Heart left ventricle (tissue), 16 donors: ENCODE data around the gene RABEP2. TPM values are rescaled to one million over a fixed set of nuclear protein-coding genes. Genes with fewer than 3 reads are reported as not detected.
"Not testable (repeated sequence)": the region's sequence is repeated elsewhere in the genome, so short reads cannot be mapped to it uniquely, and the experiment has no call there.

Experiments
- ATAC-seq, 4 donors: fragments of 200-7000 bp; cut with Tn5 transposase; one replicate each; pipeline ENCODE4 v1.9.1; 2020 to 2022; ENCODE audit warnings: moderate library complexity in 4 of 4, mild to moderate bottlenecking in 3 of 4, moderate number of reproducible peaks in 1 of 4
- DNase-seq, 5 donors: peaks; one replicate each; pipeline ENCODE4 v3.0.0-alpha.2; 2020
- H3K27ac ChIP-seq, 12 donors: fragments of 200-600 bp; sonication (generic) in 4 of 12; one replicate each; pipeline versions ENCODE4 v1.5.0 to v1.8.0; 2016 to 2022; ENCODE audit warnings: mild to moderate bottlenecking in 2 of 12
- H3K27me3 ChIP-seq, 9 donors: fragments of 200-600 bp; sonication (generic) in 2 of 9; one replicate each; pipeline versions ENCODE4 v1.5.1 to v1.8.0; 2016 to 2022; ENCODE audit warnings: mild to moderate bottlenecking in 3 of 9
- H3K36me3 ChIP-seq, 9 donors: fragments of 200-600 bp; sonication (generic) in 2 of 9; one replicate each; pipeline versions ENCODE4 v1.5.0 to v1.8.0; 2018 to 2022; ENCODE audit warnings: mild to moderate bottlenecking in 2 of 9
- H3K4me1 ChIP-seq, 12 donors: fragments of 200-600 bp; sonication (generic) in 4 of 12; one replicate each; pipeline versions ENCODE4 v1.5.0 to v1.8.0; 2016 to 2022; ENCODE audit warnings: mild to moderate bottlenecking in 3 of 12
- H3K4me3 ChIP-seq, 12 donors: fragments of 200-600 bp; sonication (generic) in 4 of 12; one replicate each; pipeline versions ENCODE4 v1.5.0 to v1.8.0; 2017 to 2022; ENCODE audit warnings: mild to moderate bottlenecking in 9 of 12, moderate library complexity in 4 of 12
- H3K9me3 ChIP-seq, 12 donors: fragments of 200-600 bp; sonication (generic) in 4 of 12; one replicate each; pipeline versions ENCODE4 v1.5.0 to v1.8.0; 2016 to 2022; ENCODE audit warnings: mild to moderate bottlenecking in 1 of 12
- POLR2A ChIP-seq, 2 donors: fragments of 450-650 bp; IDR thresholded peaks; one replicate each; pipeline ENCODE4 v1.6.1; 2017; ENCODE audit warnings: antibody characterized with exemption in 2 of 2, mild to moderate bottlenecking in 2 of 2, moderate library complexity in 2 of 2
- WGBS, 4 donors: extraction: QIAGEN DNeasy Blood & Tissue Kit in 2 of 4; methylation state at CpG; one replicate each; pipeline versions ENCODE4 v1.1.5 to v1.1.7; 2013 to 2018; 5-methylcytosine and 5-hydroxymethylcytosine counted together
- intact Hi-C, 10 donors: fragments of 100-400 bp; cut with DNase I; formaldehyde crosslinking; loops; one replicate each; pipeline versions ENCODE4 v1.11.1 to v1.14.2; 2022
- polyA plus RNA-seq, 2 donors: library from polyadenylated mRNA; stranded (reverse); fragments of 200-250 nt; gene quantifications; one replicate each; pipeline ENCODE4 v1.2.3, GENCODE V29; 2013
- total RNA-seq, 9 donors: library from RNA; depleted of rRNA in 2 of 9; stranded (reverse); fragments of >200 nt in 2 of 9; fragmentation: NEBNext Ultra II Directional in 3 of 9; extraction: Animal tissue kit (Norgen Biotek cat#: 25700) in 3 of 9; gene quantifications; one replicate each; pipeline versions ENCODE4 v1.1.0 to v1.2.4, GENCODE V29; 2016 to 2023
- TF ChIP-seq, protein P1 (sequence below), 12 donors: fragments of 200-600 bp; sonication (generic) in 4 of 12; IDR thresholded peaks; one replicate each; pipeline versions ENCODE4 v1.5.0 to v1.8.0; 2018 to 2022; ENCODE audit warnings: antibody characterized with exemption in 12 of 12, mild to moderate bottlenecking in 5 of 12
- donor health status: ischemic (EF 13 %, LVEDD 7.1; RV severe dilation, severe dysfunction).
- donor health status: healthy with polysubstance abuse.
- donor health status: DM: no; HTN: yes; CAD: no.
- donor health status: DM: no; HTN: no; CAD: no.
- donor health status: ischemic (EF 25% LVEDD 6.9; RV normal size, moderate dysfunction).
- donor health status: ischemic (EF 25% LVEDD 5.7; RV mildly dilated, moderate dysfunction).
- donor health status: healthy.
- donor health status: DM: yes; HTN: yes; CAD: no.
- donor health status: ischemic (EF 35%, LVEDD 5.7; RV mildly dilated, moderate dysfunction).
- donor health status: nonischemic (EF 11% LVEDD 7.7; RV severe dilation, severe dysfunction).
- donor health status: DM: yes; HTN: yes; CAD: no.
- donor health status: PGD.
- donor health status: ischemic (EF 29% LVEDD 5.4; RV normal size, mild dysfunction).
- donor health status: nonischemic (EF 23%, LVEDD 6.1; RV moderate dilation, normal function).

RABEP2 gene
- total and polyA plus RNA-seq, 11 donors, result 10.2 to 31.1 (median 14.9) TPM

DNA sequence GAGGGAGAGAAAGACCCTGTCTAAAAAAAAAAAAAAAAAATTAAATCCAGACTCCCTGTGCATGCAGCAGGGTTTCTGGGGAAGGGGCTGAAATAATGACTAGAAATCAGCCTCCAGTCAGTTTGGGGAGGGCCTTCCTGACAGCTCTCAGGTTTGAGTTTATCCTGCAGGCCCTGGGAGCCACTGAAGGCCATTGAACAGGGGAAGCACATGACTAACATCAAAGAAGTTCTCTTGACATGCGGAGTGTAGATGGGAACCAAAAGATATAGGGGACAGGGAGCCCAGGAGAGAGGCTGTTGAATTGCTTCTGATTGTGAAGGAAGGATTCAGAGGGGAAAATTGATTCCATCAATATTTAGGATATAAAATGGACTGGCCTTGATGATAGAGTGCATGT, 2.8 kb upstream of the RABEP2 start:
- Histone ChIP-seq H3K4me1 (peaks cover 0 to 18% (median 8%) of the 10 kb centered on the region in 12 donors), H3K36me3 (peaks cover 0 to 5% (median 0%) of the 10 kb centered on the region in 9 donors), H3K9me3 (no peaks in the 10 kb centered on the region), H3K27me3 (no peaks in the 10 kb centered on the region), H3K27ac (no peak overlapping the region), H3K4me3 (no peak overlapping the region)
- ATAC-seq (no peak), DNase-seq (no peak)
- no peak for TF ChIP-seq POLR2A (IDR thresholded peaks at IDR 0.05)
- TF ChIP-seq, protein P1, sequence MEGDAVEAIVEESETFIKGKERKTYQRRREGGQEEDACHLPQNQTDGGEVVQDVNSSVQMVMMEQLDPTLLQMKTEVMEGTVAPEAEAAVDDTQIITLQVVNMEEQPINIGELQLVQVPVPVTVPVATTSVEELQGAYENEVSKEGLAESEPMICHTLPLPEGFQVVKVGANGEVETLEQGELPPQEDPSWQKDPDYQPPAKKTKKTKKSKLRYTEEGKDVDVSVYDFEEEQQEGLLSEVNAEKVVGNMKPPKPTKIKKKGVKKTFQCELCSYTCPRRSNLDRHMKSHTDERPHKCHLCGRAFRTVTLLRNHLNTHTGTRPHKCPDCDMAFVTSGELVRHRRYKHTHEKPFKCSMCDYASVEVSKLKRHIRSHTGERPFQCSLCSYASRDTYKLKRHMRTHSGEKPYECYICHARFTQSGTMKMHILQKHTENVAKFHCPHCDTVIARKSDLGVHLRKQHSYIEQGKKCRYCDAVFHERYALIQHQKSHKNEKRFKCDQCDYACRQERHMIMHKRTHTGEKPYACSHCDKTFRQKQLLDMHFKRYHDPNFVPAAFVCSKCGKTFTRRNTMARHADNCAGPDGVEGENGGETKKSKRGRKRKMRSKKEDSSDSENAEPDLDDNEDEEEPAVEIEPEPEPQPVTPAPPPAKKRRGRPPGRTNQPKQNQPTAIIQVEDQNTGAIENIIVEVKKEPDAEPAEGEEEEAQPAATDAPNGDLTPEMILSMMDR (IDR thresholded peaks at IDR 0.05), result no peak
- intact Hi-C loops, result loop anchor here in 3 of 10 donors (5.0 to 10.0 kb wide), 3 partner anchors 63 to 106 kb away; partner anchors contain the start of genes SH2B1 (in 3 of the 3) and ATXN2L (in 1 of the 3)
- 74 to 87% (median 81%) methylated on average over 1 of the region's 1 CpG for WGBS, 4 donors

DNA sequence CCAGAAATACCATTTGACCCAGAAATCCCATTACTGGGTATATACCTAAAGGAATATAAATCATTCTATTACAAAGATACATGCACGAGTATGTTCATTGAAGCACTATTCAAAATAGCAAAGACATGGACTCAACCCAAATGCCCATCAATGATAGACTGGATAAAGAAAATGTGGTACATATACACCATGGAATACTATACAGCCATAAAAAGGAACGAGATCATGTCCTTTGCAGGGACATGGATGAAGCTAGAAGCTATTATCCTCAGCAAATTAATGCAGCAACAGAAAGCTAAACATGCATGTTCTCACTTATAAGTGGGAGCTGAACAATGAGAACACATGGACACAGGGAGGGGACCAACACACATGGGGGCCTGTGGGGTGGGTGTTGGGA, 1.2 kb upstream of the RABEP2 start:
- peak overlapping the region in 10 of 12 donors; percentile 62 to 95 (median 84) for H3K4me3 ChIP-seq
- intact Hi-C loops, result loop anchor here in 3 of 10 donors (5.0 to 10.0 kb wide), 3 partner anchors 61 to 104 kb away; partner anchors contain the start of genes SH2B1 (in 3 of the 3) and ATXN2L (in 1 of the 3)
- peak overlapping the region in 11 of 12 donors; percentile 90 to 100 (median 99) for H3K27ac ChIP-seq
- H3K27me3 ChIP-seq, H3K9me3 ChIP-seq, ATAC-seq, DNase-seq: not testable (repeated sequence)
- peaks cover 0 to 16% (median under 1%) of the 10 kb centered on the region in 9 donors for H3K36me3 ChIP-seq
- WGBS, 4 donors, result 62 to 80% (median 74%) methylated on average over 2 of the region's 2 CpGs
- H3K4me1 ChIP-seq, result peaks cover 0 to 18% (median 8%) of the 10 kb centered on the region in 12 donors

DNA sequence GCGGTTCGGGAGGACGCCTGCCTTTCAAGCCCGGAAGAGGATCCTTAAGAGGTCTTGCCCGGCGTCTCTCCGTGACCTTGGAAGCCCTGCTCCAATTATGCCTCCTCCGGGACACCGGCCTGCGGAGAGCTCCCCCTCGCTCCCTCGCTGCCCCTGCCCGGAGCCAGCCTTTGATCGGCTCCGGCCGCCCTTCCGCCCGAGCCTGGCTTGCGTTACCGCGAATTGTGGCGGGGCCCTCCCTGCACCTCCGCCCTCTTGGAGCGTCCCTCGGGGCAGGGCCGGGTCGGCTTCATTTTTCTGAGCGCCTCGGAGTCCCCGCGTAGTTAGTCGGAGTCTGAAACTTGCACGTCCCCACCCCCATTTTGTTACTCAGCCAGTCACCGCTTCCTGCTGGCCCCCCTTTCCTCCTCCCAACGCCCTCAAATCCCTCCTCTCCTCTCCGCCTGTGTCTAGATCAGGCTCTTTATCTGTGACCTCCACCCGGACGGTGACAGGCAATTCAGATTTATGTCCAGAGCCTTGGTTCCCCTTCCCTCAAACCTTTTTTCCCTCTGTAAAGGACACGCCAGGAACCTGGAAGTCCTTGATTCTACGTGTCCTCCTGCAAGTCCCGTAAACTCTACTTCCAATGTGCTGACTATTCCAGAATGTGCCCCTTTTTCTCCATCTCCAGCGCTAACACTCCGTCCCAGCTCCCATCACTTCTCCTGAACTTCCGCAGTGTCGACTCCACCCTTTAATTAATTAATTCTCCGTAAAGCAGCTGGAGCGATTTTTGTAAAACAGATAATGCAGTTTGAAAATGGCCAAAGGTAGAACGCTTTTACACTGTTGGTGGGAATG, 569 bp upstream of the RABEP2 start:
- intact Hi-C loops, result loop anchor here in 5 of 10 donors (1.0 to 10.0 kb wide), 8 partner anchors 19 to 103 kb away; partner anchors contain the start of genes SH2B1 (in 4 of the 5), ATXN2L (in 1 of the 5), NFATC2IP (in 1 of the 5) and TUFM (in 1 of the 5)
- Histone ChIP-seq H3K4me3 (peak overlapping the region; percentile 62 to 95 (median 83)), H3K36me3 (peaks cover 0 to 23% (median 4%) of the 10 kb centered on the region in 9 donors), H3K9me3 (no peaks in the 10 kb centered on the region), H3K27me3 (no peaks in the 10 kb centered on the region), H3K4me1 (peaks cover 0 to 14% (median 8%) of the 10 kb centered on the region in 12 donors), H3K27ac (peak overlapping the region; percentile 87 to 100 (median 99))
- WGBS, 4 donors, result 1 to 2% (median 1%) methylated on average over 23 to 48 of the region's 48 CpGs
- ATAC-seq, result peak; percentile 73 to 83 (median 82)
- peak; percentile 86 to 90 (median 89) for DNase-seq
- peak in 1 of 2 donors; percentile 51 for TF ChIP-seq POLR2A (IDR thresholded peaks at IDR 0.05)
- TF ChIP-seq, protein P1 (IDR thresholded peaks at IDR 0.05), result peak in 1 of 12 donors; percentile 12

DNA sequence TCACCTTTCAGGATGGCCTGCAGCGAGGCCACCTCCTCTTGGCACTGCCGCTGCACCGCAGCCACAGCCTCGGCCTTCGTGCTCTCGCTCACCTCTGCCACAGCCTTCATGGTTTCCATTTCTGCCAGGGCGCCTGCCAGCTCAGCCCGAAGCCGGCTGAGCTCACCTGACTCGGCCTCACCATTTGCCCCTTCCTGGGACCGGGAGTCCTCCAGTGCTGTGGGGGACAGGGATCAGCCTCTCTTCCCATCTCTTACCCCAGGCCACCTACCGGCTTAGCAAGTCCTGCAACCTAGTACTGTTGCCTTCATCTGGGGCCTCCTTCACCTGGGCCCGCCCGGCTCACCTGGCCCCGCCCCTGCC, 658 bp downstream of the RABEP2 start:
- H3K4me3 ChIP-seq, result peak overlapping the region; percentile 62 to 95 (median 83)
- H3K4me1 ChIP-seq, result peaks cover 0 to 14% (median 8%) of the 10 kb centered on the region in 12 donors
- peaks cover 0 to 30% (median 13%) of the 10 kb centered on the region in 9 donors for H3K36me3 ChIP-seq
- H3K27ac ChIP-seq, result peak overlapping the region; percentile 87 to 100 (median 99)
- H3K9me3 ChIP-seq, result no peaks in the 10 kb centered on the region
- TF ChIP-seq, protein P1 (IDR thresholded peaks at IDR 0.05), result no peak
- no peak for TF ChIP-seq POLR2A (IDR thresholded peaks at IDR 0.05)
- DNase-seq (no peak), ATAC-seq (no peak)
- 33 to 39% (median 37%) methylated on average over 14 to 15 of the region's 15 CpGs for WGBS, 4 donors
- intact Hi-C loops, result loop anchor here in 4 of 10 donors (1.0 to 10.0 kb wide), 5 partner anchors 20 to 60 kb away; partner anchors contain the start of genes ATP2A1 (in 1 of the 4) and SH2B1 (in 1 of the 4)
- H3K27me3 ChIP-seq, result no peaks in the 10 kb centered on the region
